CD14-positive monocyte (primary cell): ENCODE results near the gene XRCC5. TPM values are rescaled to one million over a fixed set of nuclear protein-coding genes. Genes with fewer than 3 reads are reported as not detected.
A peak's percentile ranks its signal among the peaks of the same experiment; 100 is the strongest.

Experiments used
- DNase-seq, 3 donors: peaks; one replicate each; pipeline ENCODE4 v3.0.0-alpha.2; 2011 to 2022
- H2AFZ ChIP-seq: 2 replicates; pipeline ENCODE4 v1.6.0; 2012; ENCODE audit warnings: mild to moderate bottlenecking, low read depth, low read length, inconsistent platforms; ENCODE audit not compliant: insufficient read depth, poor library complexity, severe bottlenecking
- H3K27ac ChIP-seq, 2 donors: 1 replicate in 1 of 2; 2 replicates in 1 of 2; pipeline ENCODE4 v1.5.1; 2012 to 2013; ENCODE audit warnings: low read length in 2 of 2, control low read depth in 1 of 2, inconsistent platforms in 1 of 2, low read depth in 1 of 2, mild to moderate bottlenecking in 1 of 2
- H3K27me3 ChIP-seq, 2 donors: one replicate each; pipeline versions ENCODE4 v1.6.0 to v1.6.1; 2011 to 2013; ENCODE audit warnings: low read length in 2 of 2; ENCODE audit not compliant: control insufficient read depth in 2 of 2, insufficient read depth in 2 of 2
- H3K36me3 ChIP-seq, 2 donors: replicated peaks in 1 of 2; 1 replicate in 1 of 2; 2 replicates in 1 of 2; pipeline versions ENCODE4 v1.5.1 to v1.6.1; 2012 to 2013; ENCODE audit warnings: low read length in 2 of 2, control low read depth in 1 of 2, inconsistent platforms in 1 of 2, mild to moderate bottlenecking in 1 of 2; ENCODE audit not compliant: insufficient read depth in 2 of 2, control insufficient read depth in 1 of 2
- H3K4me1 ChIP-seq, 2 donors: 1 replicate in 1 of 2; 2 replicates in 1 of 2; pipeline versions ENCODE4 v1.5.1 to v1.6.1; 2012 to 2013; ENCODE audit warnings: low read length in 2 of 2, control low read depth in 1 of 2, inconsistent platforms in 1 of 2, mild to moderate bottlenecking in 1 of 2, moderate library complexity in 1 of 2; ENCODE audit not compliant: insufficient read depth in 2 of 2, control insufficient read depth in 1 of 2
- H3K4me2 ChIP-seq: replicated peaks from 2 replicates; pipeline ENCODE3; 2012; ENCODE audit warnings: low read length, moderate library complexity, mild to moderate bottlenecking; ENCODE audit not compliant: poor library complexity, severe bottlenecking; ENCODE audit errors: extremely low read depth
- H3K4me3 ChIP-seq, 3 experiments: fragments of 200-600 bp in 1 of 3; sonication (generic) in 1 of 3; replicated peaks in 1 of 3; 1 replicate in 2 of 3; 2 replicates in 1 of 3; pipeline ENCODE4 v1.5.1; 2011 to 2013; ENCODE audit warnings: low read length in 3 of 3, mild to moderate bottlenecking in 3 of 3, control low read depth in 2 of 3, low read depth in 2 of 3, inconsistent platforms in 1 of 3, moderate library complexity in 1 of 3
- H3K79me2 ChIP-seq: 2 replicates; pipeline ENCODE4 v1.6.0; 2012; ENCODE audit warnings: mild to moderate bottlenecking, control low read depth, inconsistent platforms, low read length, moderate library complexity; ENCODE audit not compliant: insufficient read depth
- H3K9ac ChIP-seq: 2 replicates; pipeline ENCODE4 v1.6.0; 2017; ENCODE audit warnings: low read length, mild to moderate bottlenecking; ENCODE audit not compliant: insufficient read depth, poor library complexity, severe bottlenecking
- H3K9me3 ChIP-seq, 2 donors: replicated peaks in 1 of 2; 1 replicate in 1 of 2; 2 replicates in 1 of 2; pipeline versions ENCODE4 v1.5.1 to v1.6.1; 2012 to 2013; ENCODE audit warnings: low read length in 2 of 2, control low read depth in 1 of 2; ENCODE audit not compliant: control insufficient read depth in 1 of 2, insufficient read depth in 1 of 2
- H4K20me1 ChIP-seq: 2 replicates; pipeline ENCODE4 v1.6.0; 2012; ENCODE audit warnings: mild to moderate bottlenecking, low read length, control low read depth, moderate library complexity; ENCODE audit not compliant: insufficient read depth
- H3K27ac Mint-ChIP-seq, 7 donors: one replicate each; pipeline ENCODE4 v1.8.0; 2020; ENCODE audit warnings: mild to moderate bottlenecking in 7 of 7, mixed read lengths in 7 of 7, moderate library complexity in 6 of 7, inconsistent platforms in 2 of 7
- H3K27me3 Mint-ChIP-seq, 3 donors: one replicate each; pipeline ENCODE4 v1.8.0; 2021 to 2022; ENCODE audit warnings: low read depth in 3 of 3, mild to moderate bottlenecking in 3 of 3, mixed read lengths in 3 of 3, moderate library complexity in 3 of 3, inconsistent platforms in 1 of 3
- H3K36me3 Mint-ChIP-seq, 2 donors: one replicate each; pipeline ENCODE4 v1.8.0; 2020; ENCODE audit warnings: mixed read lengths in 2 of 2, inconsistent platforms in 1 of 2, mild to moderate bottlenecking in 1 of 2
- H3K4me1 Mint-ChIP-seq: one replicate; pipeline ENCODE4 v1.8.0; 2020; ENCODE audit warnings: mild to moderate bottlenecking, mixed read lengths
- H3K4me3 Mint-ChIP-seq, 2 donors: one replicate each; pipeline ENCODE4 v1.8.0; 2020; ENCODE audit warnings: mild to moderate bottlenecking in 2 of 2, mixed read lengths in 2 of 2, moderate library complexity in 1 of 2
- H3K9me3 Mint-ChIP-seq, 7 donors: one replicate each; pipeline ENCODE4 v1.8.0; 2020 to 2022; ENCODE audit warnings: mixed read lengths in 7 of 7, mild to moderate bottlenecking in 6 of 7, moderate library complexity in 6 of 7, inconsistent platforms in 2 of 7
- CTCF ChIP-seq: fragments of 200-600 bp; IDR thresholded peaks from one replicate; pipeline ENCODE4 v1.8.0; 2022; ENCODE audit warnings: antibody characterized with exemption, mild to moderate bottlenecking
- whole genome bisulfite sequencing: methylation state at CpG from one replicate; pipeline ENCODE4 v1.1.5; 2013; ENCODE audit warnings: missing lambda C conversion rate; ENCODE audit not compliant: insufficient coverage; 5-methylcytosine and 5-hydroxymethylcytosine counted together
- intact Hi-C, 2 donors: fragments of 100-400 bp; cut with micrococcal nuclease; formaldehyde crosslinking; loops; one replicate each; pipeline versions ENCODE4 v1.15.0 to v1.15.1; 2023
- polyA plus RNA-seq, 3 donors: library from polyadenylated mRNA; depleted of rRNA in 1 of 3; unstranded in 2 of 3; stranded (reverse) in 1 of 3; fragments of 300-500 nt in 2 of 3; fragments of >200 nt in 1 of 3; fragmentation: Illumina TruSeq in 2 of 3; gene quantifications; 1 replicate in 2 of 3; 2 replicates in 1 of 3; pipeline ENCODE4 v1.2.3, GENCODE V29; 2012 to 2021

XRCC5 gene
- polyA plus RNA-seq, 3 donors, result 55.3 to 281 (median 258) TPM

- Histone ChIP-seq H3K4me3 (peak overlapping the region; percentile 34 to 96 (median 85)), H3K4me2 (peak overlapping the region; percentile 86), H3K9ac (peak overlapping the region; percentile 92), H2AFZ (peak overlapping the region; percentile 62), H3K27me3 (no peaks in the 10 kb centered on the region), H3K9me3 (no peaks in the 10 kb centered on the region), H3K79me2 (peaks cover 43% of the 10 kb centered on the region), H3K27ac (peak overlapping the region; percentile 65 to 92), H3K36me3 (peaks cover 19 to 25% of the 10 kb centered on the region in 2 donors), H3K4me1 (peaks cover 19 to 24% of the 10 kb centered on the region in 2 donors), H4K20me1 (peaks cover 24% of the 10 kb centered on the region)
- Mint-ChIP-seq H3K27me3 (peaks cover 0 to 4% (median 3%) of the 10 kb centered on the region in 3 donors), H3K36me3 (peaks cover 22 to 25% of the 10 kb centered on the region in 2 donors), H3K4me3 (peak overlapping the region; percentile 27 to 100), H3K27ac (peak overlapping the region in 5 of 7 donors; percentile 50 to 99 (median 98)), H3K4me1 (peaks cover 29% of the 10 kb centered on the region), H3K9me3 (peaks cover 0 to 4% (median 0%) of the 10 kb centered on the region in 7 donors)
- intact Hi-C loops, result no loop called here
- 95% methylated on average over 3 of the region's 6 CpGs for WGBS
- no peak for TF ChIP-seq CTCF
- DNase-seq, result no peak
Measured at GRCh38 chr2:216108310-216108966, 710 bp upstream of the XRCC5 start.

GRCh38 chr2:216109962-216110614 is 940 bp downstream of the XRCC5 start:
- H3K79me2 ChIP-seq, result peaks cover 55% of the 10 kb centered on the region
- H3K4me3 Mint-ChIP-seq, result peak overlapping the region; percentile 99 to 100
- H3K4me1 ChIP-seq, result peaks cover 24 to 35% of the 10 kb centered on the region in 2 donors
- peak overlapping the region; percentile 84 for H2AFZ ChIP-seq
- peak overlapping the region; percentile 86 for H3K4me2 ChIP-seq
- peak overlapping the region; percentile 98 to 100 (median 99) for H3K27ac Mint-ChIP-seq
- H3K9me3 Mint-ChIP-seq, result peaks cover 0 to 4% (median 0%) of the 10 kb centered on the region in 7 donors
- H3K27ac ChIP-seq, result peak overlapping the region in 1 of 2 donors; percentile 92
- peak overlapping the region; percentile 92 for H3K9ac ChIP-seq
- peak; percentile 66 for TF ChIP-seq CTCF
- peak overlapping the region; percentile 85 to 96 (median 96) for H3K4me3 ChIP-seq
- peaks cover 31 to 34% of the 10 kb centered on the region in 2 donors for H3K36me3 Mint-ChIP-seq
- H3K27me3 Mint-ChIP-seq, result peaks cover 0 to 4% (median 2%) of the 10 kb centered on the region in 3 donors
- intact Hi-C loops, result loop anchor here in 1 of 2 donors (10.0 kb wide), 1 partner anchor 305 kb away; the partner anchor contains the start of gene SMARCAL1
- peaks cover 36% of the 10 kb centered on the region for H4K20me1 ChIP-seq
- 0% methylated on average over 2 of the region's 10 CpGs for WGBS
- DNase-seq, result peak; percentile 2 to 32 (median 13)
- no peaks in the 10 kb centered on the region for H3K9me3 ChIP-seq
- no peaks in the 10 kb centered on the region for H3K27me3 ChIP-seq
- peaks cover 35% of the 10 kb centered on the region for H3K4me1 Mint-ChIP-seq
- peaks cover 30 to 36% of the 10 kb centered on the region in 2 donors for H3K36me3 ChIP-seq
